ENCODE measurements around the gene LGR4. TPM values are rescaled to one million over a fixed set of nuclear protein-coding genes. Genes with fewer than 3 reads are reported as not detected.

The LGR4 gene
- total RNA-seq, 1 donor from 2014 or later, result 51.5 TPM

DNA sequence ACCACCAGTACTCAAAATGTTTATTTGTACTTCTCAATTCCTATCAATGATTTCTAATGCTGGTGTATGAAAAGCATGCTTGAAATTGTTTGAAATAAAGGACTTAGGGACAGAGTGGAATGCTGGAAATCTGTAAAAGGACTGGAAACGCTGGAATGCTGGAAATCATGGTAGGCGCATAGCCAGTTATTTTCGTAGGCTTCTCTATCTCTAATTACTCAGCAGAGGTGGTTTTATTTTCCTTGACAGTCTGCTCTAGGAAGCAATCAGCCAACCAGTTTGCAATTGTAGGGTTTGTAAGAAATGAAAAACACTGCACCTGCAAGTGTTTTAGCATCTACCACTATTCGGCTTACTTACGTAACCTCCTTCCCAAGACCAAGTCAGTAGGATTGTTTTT lies 33.2 kb upstream of the LGR4 start:
- Mint-ChIP-seq H3K4me1 (peaks cover 46% of the 10 kb centered on the region), H3K27ac (ENCODE audit: unreplicated experiment) (peak overlapping the region; percentile 99), H3K27me3 (ENCODE audit: low read depth) (no peaks in the 10 kb centered on the region), H3K9me3 (no peaks in the 10 kb centered on the region), H3K36me3 (ENCODE audit: low read depth) (peaks cover 2% of the 10 kb centered on the region), H3K4me3 (peak overlapping the region; percentile 98)
- no peak for DNase-seq (ENCODE audit: low read depth, low spot score)
- TF ChIP-seq, protein P1, sequence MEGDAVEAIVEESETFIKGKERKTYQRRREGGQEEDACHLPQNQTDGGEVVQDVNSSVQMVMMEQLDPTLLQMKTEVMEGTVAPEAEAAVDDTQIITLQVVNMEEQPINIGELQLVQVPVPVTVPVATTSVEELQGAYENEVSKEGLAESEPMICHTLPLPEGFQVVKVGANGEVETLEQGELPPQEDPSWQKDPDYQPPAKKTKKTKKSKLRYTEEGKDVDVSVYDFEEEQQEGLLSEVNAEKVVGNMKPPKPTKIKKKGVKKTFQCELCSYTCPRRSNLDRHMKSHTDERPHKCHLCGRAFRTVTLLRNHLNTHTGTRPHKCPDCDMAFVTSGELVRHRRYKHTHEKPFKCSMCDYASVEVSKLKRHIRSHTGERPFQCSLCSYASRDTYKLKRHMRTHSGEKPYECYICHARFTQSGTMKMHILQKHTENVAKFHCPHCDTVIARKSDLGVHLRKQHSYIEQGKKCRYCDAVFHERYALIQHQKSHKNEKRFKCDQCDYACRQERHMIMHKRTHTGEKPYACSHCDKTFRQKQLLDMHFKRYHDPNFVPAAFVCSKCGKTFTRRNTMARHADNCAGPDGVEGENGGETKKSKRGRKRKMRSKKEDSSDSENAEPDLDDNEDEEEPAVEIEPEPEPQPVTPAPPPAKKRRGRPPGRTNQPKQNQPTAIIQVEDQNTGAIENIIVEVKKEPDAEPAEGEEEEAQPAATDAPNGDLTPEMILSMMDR (conservative IDR thresholded peaks at IDR 0.05), result no peak

DNA sequence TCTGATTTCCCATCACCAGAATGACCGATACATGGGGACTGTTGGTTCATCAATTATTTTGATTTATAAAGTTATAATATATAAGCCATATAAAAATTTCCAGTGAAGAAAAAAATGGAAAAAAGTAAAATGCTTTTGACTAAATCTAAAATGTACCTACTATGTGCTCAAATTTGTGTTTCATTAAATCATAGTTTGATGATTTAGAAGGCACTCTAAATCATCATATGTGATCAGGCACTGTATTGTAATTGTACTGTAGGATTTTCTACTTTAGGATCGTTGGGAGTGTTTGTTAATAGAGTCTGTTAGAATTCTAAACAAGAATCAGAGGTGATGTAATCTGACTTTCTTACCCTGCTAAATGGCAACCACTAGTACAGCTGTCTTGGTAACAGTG lies 31.6 kb upstream of the LGR4 start:
- TF ChIP-seq, protein P1 (conservative IDR thresholded peaks at IDR 0.05), result no peak
- H3K36me3 Mint-ChIP-seq (ENCODE audit: low read depth), result peaks cover 2% of the 10 kb centered on the region
- no peaks in the 10 kb centered on the region for H3K9me3 Mint-ChIP-seq
- no peaks in the 10 kb centered on the region for H3K27me3 Mint-ChIP-seq (ENCODE audit: low read depth)
- peaks cover 48% of the 10 kb centered on the region for H3K4me1 Mint-ChIP-seq
- H3K27ac Mint-ChIP-seq (ENCODE audit: unreplicated experiment), result no peak overlapping the region
- DNase-seq (ENCODE audit: low read depth, low spot score), result no peak
- peak overlapping the region; percentile 98 for H3K4me3 Mint-ChIP-seq

DNA sequence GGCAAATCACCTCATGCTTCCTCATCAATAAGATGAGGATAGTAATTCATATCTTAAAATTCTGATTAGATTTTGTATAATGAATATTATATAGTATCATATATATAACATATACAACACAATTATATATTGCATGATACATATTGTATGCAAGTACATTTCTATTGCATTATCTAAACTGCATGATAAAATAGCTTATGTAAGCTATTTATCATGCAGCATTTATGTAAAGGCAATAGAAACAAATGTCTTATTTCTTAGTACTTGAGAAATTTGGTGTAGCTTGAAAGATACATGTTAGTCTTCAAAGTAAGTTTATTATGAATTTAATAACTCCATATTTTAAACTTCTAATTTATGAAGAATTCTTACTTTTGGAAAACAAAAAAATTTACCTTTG lies 28.5 kb upstream of the LGR4 start:
- Mint-ChIP-seq H3K27ac (ENCODE audit: unreplicated experiment) (no peak overlapping the region), H3K27me3 (ENCODE audit: low read depth) (no peaks in the 10 kb centered on the region), H3K4me3 (no peak overlapping the region), H3K9me3 (no peaks in the 10 kb centered on the region), H3K36me3 (ENCODE audit: low read depth) (peaks cover 2% of the 10 kb centered on the region), H3K4me1 (peaks cover 32% of the 10 kb centered on the region)
- DNase-seq (ENCODE audit: low read depth, low spot score), result no peak
- TF ChIP-seq, protein P1 (conservative IDR thresholded peaks at IDR 0.05), result no peak

DNA sequence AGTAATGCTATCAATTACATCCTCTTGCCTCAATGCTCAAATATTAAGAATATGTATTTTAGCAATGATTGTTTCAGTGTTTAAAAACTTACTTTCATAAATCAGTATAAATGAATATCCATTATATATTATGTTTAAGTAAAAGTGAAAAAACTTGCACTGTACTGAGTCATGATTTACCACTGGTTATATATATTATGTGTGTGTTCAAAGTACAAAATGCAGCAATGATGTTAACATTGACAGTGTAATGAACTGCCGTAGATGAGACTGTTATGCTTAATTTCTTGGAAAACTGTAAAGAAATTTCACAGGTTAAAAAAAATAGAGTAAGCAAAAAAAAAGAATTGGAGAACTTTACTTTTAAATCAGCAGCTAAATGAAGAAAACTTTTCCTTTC lies 25.3 kb upstream of the LGR4 start:
- no peak for DNase-seq (ENCODE audit: low read depth, low spot score)
- Mint-ChIP-seq H3K36me3 (ENCODE audit: low read depth) (no peaks in the 10 kb centered on the region), H3K27ac (ENCODE audit: unreplicated experiment) (no peak overlapping the region), H3K4me3 (no peak overlapping the region), H3K4me1 (peaks cover 17% of the 10 kb centered on the region), H3K27me3 (ENCODE audit: low read depth) (no peaks in the 10 kb centered on the region), H3K9me3 (no peaks in the 10 kb centered on the region)
- TF ChIP-seq, protein P1 (conservative IDR thresholded peaks at IDR 0.05), result no peak

DNA sequence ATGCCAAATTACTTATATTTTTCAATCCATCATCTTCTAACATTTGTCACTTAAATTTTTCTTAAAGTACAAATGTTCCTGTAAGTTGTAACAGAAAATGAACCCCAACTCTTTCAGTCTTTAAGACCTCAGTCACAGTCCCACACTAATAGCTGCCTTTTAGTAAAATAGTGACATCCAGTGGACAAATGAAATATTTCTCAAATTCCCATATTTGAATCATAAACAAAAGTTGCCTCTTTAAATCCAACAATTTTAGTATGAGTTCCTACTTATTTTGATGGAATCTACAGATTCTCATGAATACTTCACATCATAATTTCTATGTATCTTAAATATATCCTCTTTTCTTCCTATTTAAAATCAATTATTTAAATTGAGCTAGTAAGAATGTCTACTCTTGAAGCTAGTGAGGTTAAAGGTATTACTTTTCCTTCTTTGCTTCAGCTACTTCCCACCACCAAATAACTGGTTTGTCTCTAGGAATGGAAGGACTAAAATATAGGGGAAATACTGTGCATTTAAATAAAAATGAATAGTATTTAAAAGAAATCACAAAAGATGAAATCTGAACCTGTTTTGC lies 24.8 kb upstream of the LGR4 start:
- no peak for DNase-seq (ENCODE audit: low read depth, low spot score)
- Mint-ChIP-seq H3K4me3 (no peak overlapping the region), H3K27ac (ENCODE audit: unreplicated experiment) (no peak overlapping the region), H3K27me3 (ENCODE audit: low read depth) (no peaks in the 10 kb centered on the region), H3K36me3 (ENCODE audit: low read depth) (no peaks in the 10 kb centered on the region), H3K9me3 (no peaks in the 10 kb centered on the region), H3K4me1 (peaks cover 14% of the 10 kb centered on the region)
- TF ChIP-seq, protein P1 (conservative IDR thresholded peaks at IDR 0.05), result peak; percentile 69
